ENCODE data around the gene GP1BA. TPM values are rescaled to one million over a fixed set of nuclear protein-coding genes. Genes with fewer than 3 reads are reported as not detected.

GP1BA gene
- total RNA-seq, 2 donors from 2014 or later = 0.11 TPM; not detected in 1

DNA sequence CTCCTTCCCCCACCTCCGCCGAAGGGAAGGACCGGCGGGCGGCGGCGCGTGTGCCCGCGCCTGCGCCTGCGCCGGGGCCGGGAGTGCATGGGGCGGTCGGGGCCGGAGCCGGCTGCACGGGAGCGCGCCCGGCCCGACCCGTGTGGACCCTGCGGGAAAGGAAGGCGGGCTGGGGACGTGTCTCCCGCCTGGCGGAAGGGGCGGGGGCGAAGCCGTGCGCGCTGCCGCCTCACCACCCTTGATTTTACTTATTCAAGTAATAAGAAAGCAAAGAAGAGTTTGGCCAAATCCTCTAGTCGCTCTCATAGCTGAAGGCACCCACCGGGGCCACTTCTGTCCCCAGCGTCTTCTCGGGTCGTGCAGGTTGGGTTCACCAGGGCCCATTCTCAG lies 16.8 kb downstream of the GP1BA start:
- peaks cover 27% of the 10 kb centered on the region for H3K4me1 Mint-ChIP-seq
- H3K27me3 Mint-ChIP-seq = no peaks in the 10 kb centered on the region
- ATAC-seq (replicated peaks) = peak; percentile 46
- H3K9me3 Mint-ChIP-seq = no peaks in the 10 kb centered on the region
- peak overlapping the region; percentile 91 for H3K4me3 Mint-ChIP-seq
- peak overlapping the region; percentile 97 for H3K27ac Mint-ChIP-seq
- peaks cover 45% of the 10 kb centered on the region for H3K36me3 Mint-ChIP-seq (ENCODE audit: low read depth)

DNA sequence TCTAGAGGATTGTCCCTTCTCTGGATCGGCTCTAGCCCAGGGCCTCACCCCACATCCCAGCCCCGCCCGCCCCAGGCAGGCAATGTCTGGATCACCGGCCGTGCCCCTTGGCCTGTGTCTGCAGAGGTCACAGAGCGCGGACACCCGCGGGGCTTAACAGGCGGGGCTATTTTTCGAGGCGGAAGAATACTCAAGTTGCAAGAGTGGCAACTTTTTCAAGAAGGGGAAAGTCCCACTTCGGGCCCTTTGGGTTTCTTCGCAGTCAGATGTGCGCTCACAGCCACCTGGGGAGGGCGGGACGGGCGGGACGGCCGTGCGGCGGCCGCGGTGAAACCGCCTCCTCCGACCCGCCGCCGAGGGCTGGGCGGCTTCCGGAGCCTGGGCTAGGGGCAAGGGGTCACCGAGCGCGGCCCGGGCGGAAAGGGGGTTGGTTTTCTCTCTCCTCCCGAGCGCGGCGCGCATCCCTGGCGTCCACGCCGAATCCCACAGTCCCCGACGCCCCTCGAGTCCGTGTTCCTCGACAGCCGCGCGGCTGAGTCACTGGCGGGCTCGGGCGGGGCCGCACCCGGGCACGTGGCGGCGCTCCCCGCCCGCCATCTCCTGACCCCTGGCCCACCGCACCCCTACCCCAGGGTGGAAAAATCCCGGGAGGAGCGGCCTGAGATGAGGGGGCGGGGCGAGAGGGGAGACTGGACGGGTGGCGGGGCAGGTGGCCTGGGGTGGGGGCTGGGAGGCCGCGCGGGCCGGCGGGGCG lies 17.4 kb downstream of the GP1BA start:
- Mint-ChIP-seq H3K9me3 (no peaks in the 10 kb centered on the region), H3K27me3 (no peaks in the 10 kb centered on the region), H3K27ac (peak overlapping the region; percentile 97), H3K4me3 (peak overlapping the region; percentile 91), H3K4me1 (peaks cover 21% of the 10 kb centered on the region), H3K36me3 (ENCODE audit: low read depth) (peaks cover 39% of the 10 kb centered on the region)
- ATAC-seq (replicated peaks) = peak; percentile 45

DNA sequence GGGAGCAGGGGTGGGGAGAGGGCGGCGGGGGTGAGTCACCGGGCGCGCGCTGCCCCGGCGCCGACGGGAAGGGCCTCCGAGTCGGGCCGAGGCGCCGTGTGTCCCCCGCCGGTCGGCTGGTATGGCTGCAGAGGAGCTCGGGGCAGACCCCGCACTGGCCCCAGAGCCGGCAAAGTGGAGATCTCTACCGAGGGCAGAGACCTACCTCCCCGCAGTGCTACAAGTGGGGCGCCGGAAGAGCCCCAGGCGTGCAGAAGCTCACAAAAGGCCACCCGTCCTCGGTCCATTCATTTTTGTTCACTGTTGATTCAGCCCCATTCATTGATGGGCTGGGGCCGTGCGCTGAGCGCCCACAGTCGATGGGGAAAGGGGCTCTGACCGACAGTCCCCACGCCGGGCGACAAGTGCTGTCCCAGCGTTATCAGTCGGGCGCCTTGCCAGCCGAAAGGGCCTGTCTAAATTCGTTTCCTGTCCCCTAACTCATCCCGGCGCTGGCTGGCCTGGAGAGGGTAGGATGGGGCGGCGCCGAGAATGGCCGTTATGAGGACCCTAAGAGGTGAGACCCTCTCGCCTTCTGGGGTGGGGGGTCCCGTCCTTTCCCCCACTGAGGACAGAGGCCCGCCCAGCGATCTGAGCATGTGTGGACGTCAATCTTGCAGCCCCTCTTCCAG lies 18.1 kb downstream of the GP1BA start:
- Mint-ChIP-seq H3K9me3 (no peaks in the 10 kb centered on the region), H3K27me3 (no peaks in the 10 kb centered on the region), H3K4me3 (peak overlapping the region; percentile 88), H3K27ac (peak overlapping the region; percentile 90), H3K4me1 (peaks cover 14% of the 10 kb centered on the region), H3K36me3 (ENCODE audit: low read depth) (peaks cover 32% of the 10 kb centered on the region)
- ATAC-seq (replicated peaks) = peak; percentile 27

DNA sequence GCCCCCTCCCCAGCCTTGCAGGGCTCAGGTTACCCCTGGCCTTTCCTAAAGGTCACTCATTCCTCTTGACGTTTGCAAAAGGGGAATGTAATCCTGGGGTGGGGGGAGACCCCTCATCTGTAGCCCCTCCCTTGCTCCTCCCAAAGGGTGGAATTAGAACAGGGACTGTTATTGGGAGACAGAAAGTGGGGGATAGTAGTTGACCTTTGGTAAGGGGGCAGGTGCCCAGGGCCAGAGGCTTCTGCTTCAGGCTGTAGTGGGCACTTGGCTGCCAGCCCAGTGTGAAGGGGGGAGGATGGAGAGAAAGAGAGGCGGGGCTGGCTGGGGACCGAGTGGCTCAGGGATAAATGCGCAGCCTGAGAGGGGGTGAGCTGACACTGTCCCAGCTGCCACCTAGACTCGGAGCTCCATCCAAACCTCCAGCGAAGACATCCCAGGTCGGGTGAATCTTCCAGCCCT lies 18.7 kb downstream of the GP1BA start, which contains the start of gene ENO3:
Gene ENO3 (plus strand): TSS at position 374 of the 459 bp plus-strand sequence. CDS start 711 bp downstream, outside the sequence.
- Mint-ChIP-seq H3K4me3 (peak within 1 kb of the TSS; percentile 88), H3K4me1 (peaks cover 10% of the 10 kb centered on the region), H3K27me3 (no peaks in the 10 kb centered on the region), H3K27ac (peak within 1 kb of the TSS; percentile 90), H3K9me3 (no peaks in the 10 kb centered on the region), H3K36me3 (ENCODE audit: low read depth) (peaks cover 26% of the 10 kb centered on the region)
- ATAC-seq (replicated peaks) = no peak

DNA sequence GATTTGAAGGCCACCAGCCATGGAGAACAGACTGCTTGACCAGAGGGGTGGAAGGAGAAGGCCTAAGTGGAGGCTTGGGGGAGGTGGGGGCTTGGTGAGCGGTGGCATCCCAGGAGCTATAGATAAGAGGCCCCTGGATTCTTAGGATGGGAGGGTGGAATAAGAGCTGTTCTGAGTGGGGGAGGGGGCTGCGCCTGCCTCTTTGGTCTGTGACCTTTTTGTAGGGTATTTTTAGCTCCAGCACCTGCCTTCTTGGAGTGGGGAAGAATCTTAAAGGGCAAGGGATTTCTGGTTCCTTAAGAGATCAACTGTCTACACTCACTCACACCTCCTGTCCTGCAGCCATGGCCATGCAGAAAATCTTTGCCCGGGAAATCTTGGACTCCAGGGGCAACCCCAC lies 19.4 kb downstream of the GP1BA start:
- no peaks in the 10 kb centered on the region for H3K27me3 Mint-ChIP-seq
- peaks cover 19% of the 10 kb centered on the region for H3K36me3 Mint-ChIP-seq (ENCODE audit: low read depth)
- H3K4me3 Mint-ChIP-seq = peak overlapping the region; percentile 88
- peak overlapping the region; percentile 90 for H3K27ac Mint-ChIP-seq
- no peaks in the 10 kb centered on the region for H3K9me3 Mint-ChIP-seq
- ATAC-seq (replicated peaks) = no peak
- peaks cover 17% of the 10 kb centered on the region for H3K4me1 Mint-ChIP-seq

DNA sequence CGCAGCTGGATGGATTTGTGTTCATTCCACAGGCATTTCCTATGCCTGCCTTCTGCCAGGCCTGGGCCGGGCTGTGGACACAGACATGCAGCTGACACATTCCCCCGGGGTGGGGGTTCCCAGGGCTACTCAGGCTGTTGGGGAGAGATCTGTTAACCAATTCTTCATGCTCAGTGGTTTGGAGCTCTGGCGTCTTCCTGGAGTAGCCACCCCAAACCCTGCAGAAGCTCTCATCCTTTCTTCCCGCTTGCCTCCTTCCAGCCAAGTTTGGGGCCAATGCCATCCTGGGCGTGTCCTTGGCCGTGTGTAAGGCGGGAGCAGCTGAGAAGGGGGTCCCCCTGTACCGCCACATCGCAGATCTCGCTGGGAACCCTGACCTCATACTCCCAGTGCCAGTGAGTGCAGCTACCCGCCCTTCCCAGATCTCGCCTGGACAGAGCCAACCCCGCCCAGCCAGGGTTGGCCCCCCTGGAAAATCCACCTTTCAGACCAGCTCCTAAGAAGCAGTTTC lies 21.4 kb downstream of the GP1BA start:
- H3K27ac Mint-ChIP-seq = no peak overlapping the region
- H3K36me3 Mint-ChIP-seq (ENCODE audit: low read depth) = peaks cover 9% of the 10 kb centered on the region
- ATAC-seq (replicated peaks) = no peak
- no peak overlapping the region for H3K4me3 Mint-ChIP-seq
- no peaks in the 10 kb centered on the region for H3K27me3 Mint-ChIP-seq
- no peaks in the 10 kb centered on the region for H3K9me3 Mint-ChIP-seq
- H3K4me1 Mint-ChIP-seq = peaks cover 17% of the 10 kb centered on the region

DNA sequence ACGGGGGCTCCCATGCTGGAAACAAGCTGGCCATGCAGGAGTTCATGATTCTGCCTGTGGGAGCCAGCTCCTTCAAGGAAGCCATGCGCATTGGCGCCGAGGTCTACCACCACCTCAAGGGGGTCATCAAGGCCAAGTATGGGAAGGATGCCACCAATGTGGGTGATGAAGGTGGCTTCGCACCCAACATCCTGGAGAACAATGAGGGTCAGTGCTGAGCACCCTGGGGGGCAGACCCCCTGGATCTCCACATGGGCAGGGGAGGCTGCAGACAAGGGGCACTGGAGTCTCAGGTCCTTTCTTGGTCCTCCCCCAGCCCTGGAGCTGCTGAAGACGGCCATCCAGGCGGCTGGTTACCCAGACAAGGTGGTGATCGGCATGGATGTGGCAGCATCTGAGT lies 23.0 kb downstream of the GP1BA start:
- Mint-ChIP-seq H3K27me3 (no peaks in the 10 kb centered on the region), H3K27ac (no peak overlapping the region), H3K9me3 (no peaks in the 10 kb centered on the region), H3K36me3 (ENCODE audit: low read depth) (peaks cover 17% of the 10 kb centered on the region), H3K4me3 (no peak overlapping the region), H3K4me1 (peaks cover 17% of the 10 kb centered on the region)
- ATAC-seq (replicated peaks) = no peak

DNA sequence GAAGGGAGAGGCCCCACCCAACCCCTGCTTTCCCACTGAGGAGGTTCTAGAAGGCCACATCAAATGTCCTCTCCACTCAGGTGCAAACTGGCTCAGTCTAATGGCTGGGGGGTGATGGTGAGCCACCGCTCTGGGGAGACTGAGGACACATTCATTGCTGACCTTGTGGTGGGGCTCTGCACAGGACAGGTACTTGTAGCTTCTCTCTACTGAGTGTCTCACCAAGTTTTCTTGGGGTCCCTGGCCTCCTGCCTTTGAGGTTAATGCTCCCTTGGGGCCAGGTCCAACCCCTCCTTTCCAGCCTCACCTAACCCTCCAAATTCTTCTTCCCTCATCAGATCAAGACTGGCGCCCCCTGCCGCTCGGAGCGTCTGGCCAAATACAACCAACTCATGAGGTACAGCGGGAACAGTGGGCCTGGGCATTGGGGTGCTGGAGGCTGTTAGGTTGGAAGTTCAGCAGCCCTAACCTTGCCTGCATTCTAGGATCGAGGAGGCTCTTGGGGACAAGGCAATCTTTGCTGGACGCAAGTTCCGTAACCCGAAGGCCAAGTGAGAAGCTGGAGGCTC lies 24.5 kb downstream of the GP1BA start:
- peaks cover 28% of the 10 kb centered on the region for H3K36me3 Mint-ChIP-seq (ENCODE audit: low read depth)
- peak overlapping the region; percentile 31 for H3K27ac Mint-ChIP-seq
- ATAC-seq (replicated peaks) = no peak
- no peaks in the 10 kb centered on the region for H3K27me3 Mint-ChIP-seq
- no peaks in the 10 kb centered on the region for H3K9me3 Mint-ChIP-seq
- H3K4me1 Mint-ChIP-seq = peaks cover 14% of the 10 kb centered on the region
- no peak overlapping the region for H3K4me3 Mint-ChIP-seq

DNA sequence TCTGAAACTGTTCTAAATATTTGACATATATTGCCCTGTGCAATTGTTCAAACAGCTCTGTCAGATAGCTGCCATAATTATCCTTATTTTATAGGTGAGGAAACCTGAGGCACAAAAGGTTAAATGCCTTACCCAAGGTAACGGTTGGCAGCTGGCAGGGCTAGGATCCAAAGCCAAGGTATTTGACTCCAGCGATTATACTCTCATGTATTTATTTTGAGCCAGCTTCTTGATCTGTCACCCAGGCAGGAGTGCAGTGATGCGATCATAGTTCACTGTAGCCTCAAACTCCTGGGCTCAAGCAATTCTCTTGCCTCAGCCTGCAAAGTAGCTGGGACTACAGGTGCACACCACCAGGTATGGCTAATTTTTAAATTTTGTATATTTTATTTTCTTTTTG lies 26.0 kb downstream of the GP1BA start:
- ATAC-seq (replicated peaks) = no peak
- Mint-ChIP-seq H3K36me3 (ENCODE audit: low read depth) (peaks cover 28% of the 10 kb centered on the region), H3K27ac (no peak overlapping the region)

DNA sequence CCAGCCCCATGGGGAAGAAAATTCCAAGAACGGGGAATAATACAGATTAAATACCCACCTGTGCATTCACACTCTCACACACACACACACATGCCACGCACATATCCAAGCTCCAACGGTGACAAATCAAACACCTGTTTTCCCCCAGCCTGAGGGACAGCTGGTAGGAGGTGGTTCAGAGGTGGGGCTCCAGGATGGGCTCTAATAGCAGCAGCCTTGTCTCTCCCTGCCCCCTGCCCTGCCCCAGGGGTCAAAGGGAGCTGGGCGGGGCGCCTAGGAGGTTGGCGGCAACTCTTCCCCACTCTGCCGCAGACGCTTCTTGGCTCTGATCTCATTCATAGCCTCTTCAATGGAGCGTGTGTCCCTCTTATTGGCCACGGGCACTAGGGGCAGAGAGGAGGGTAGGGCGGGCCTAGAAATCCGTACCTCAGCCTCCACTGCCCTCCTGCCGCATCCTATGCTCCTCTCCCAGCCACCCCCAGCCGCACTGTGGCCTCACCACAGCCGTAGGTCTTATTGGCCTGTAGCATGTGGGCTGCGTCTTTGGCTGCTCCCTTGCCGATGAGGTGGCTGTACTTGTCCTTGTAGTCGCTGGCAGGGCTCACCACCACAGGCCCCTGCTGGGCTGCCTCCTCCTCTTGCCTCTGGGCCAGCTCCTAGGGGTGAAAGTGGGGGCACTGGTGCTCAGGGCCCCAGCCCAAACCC lies 27.3 kb downstream of the GP1BA start:
- Mint-ChIP-seq H3K9me3 (no peaks in the 10 kb centered on the region), H3K4me1 (peaks cover 14% of the 10 kb centered on the region), H3K27ac (no peak overlapping the region), H3K27me3 (no peaks in the 10 kb centered on the region), H3K4me3 (no peak overlapping the region), H3K36me3 (ENCODE audit: low read depth) (peaks cover 34% of the 10 kb centered on the region)
- no peak for ATAC-seq (replicated peaks)

More for the DNA sequence above, 26.0 kb downstream of the GP1BA start:
- Mint-ChIP-seq H3K4me3 (no peak overlapping the region), H3K4me1 (peaks cover 14% of the 10 kb centered on the region), H3K9me3 (no peaks in the 10 kb centered on the region), H3K27me3 (no peaks in the 10 kb centered on the region)

DNA sequence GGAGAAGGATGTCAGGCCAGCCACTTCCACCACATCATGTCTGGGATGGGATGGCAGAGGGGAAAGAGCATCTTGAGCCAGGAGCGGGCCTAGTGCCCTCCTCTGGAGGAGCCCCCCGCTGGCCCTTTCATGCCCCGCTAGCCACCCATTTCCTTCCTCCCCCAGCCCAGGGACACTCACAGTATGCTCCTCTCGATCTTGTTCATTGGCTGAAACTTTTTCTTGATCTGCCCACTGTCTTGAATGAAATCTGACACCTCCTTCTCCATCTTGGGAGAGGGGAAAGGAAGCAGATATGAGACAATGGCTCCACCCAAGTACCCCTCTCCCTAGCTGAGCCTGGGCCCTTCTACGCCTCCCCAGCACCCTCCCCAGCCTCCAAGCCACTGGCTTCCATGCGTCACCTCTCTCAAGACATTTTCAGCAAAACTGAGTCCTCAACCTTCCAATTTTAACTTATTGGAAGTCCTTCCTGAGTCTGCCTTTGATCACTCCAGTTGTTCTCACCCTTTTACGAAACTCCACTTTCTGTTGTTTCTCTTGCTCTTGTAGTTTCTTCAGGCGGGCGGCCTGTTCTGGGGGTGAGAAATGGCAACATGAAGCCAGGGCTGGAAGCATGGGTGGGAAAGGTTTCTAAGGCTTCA lies 28.3 kb downstream of the GP1BA start:
- peaks cover 18% of the 10 kb centered on the region for H3K4me1 Mint-ChIP-seq
- peak overlapping the region; percentile 25 for H3K27ac Mint-ChIP-seq
- H3K36me3 Mint-ChIP-seq (ENCODE audit: low read depth) = peaks cover 34% of the 10 kb centered on the region
- no peak for ATAC-seq (replicated peaks)
- H3K9me3 Mint-ChIP-seq = no peaks in the 10 kb centered on the region
- no peaks in the 10 kb centered on the region for H3K27me3 Mint-ChIP-seq
- no peak overlapping the region for H3K4me3 Mint-ChIP-seq

DNA sequence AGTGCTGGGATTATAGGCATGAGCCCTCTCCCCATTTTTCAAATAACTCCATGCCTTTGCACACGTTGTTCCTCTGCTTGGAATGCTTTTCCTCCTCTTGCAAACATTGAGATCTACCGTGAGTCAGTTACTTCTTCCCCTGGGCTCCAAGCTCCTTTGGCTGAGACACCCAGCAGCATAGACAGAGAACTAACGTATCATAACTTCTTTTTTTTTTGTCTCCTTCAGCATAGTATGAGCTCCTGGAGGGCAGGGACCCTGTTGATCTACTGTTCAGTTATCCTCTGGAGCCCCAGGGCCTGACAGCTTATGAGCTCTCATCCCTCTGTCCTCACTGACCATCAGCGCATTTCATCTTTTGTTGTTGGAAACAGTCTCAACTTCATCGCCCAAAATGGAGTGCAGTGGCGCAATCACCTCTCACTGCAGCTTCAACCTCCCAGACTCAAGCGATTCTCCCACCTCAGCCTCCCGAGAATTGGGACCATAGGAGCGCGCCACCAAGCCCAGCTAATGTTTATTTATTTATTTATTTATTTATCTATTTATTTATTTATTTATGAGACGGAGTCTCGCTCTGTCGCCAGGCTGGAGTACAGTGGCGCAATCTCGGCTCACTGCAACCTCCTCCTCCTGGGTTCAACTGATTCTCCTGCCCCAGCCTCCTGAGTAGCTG lies 33.4 kb downstream of the GP1BA start:
- H3K4me1 Mint-ChIP-seq = peaks cover 29% of the 10 kb centered on the region

DNA sequence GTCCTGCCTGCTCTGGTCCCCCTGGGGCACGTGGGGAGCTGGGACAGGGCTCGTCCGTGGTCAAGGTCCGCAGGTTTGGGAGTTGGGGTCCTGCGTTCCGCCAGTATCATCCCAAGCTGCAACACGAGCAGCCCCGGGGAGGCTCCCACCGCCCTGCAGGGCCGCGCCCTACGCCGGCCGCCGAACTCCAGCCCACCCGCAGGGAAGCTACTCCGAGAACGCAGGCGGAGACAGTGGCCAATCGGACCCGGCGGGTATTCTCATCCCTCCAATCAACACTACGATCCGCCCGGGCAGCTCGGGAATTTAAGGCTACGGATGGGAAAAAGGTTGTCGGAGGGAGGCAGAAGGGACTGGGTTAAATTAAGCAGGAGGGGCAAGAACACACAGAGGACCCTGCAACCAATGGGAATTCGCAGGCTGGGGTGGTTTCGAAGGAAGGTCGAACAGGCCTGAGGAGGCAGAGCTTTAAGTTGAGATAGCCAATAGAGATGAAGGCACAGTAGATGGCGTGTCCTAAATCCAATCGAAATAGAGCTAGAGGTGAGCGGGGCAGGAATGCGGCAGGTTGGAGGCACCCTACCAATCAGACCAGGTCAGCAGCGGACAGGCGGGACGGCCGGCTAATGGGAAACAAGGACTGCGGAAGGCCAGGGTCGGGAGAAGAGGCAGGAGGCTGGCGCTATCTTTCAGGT lies 34.9 kb downstream of the GP1BA start:
- no peaks in the 10 kb centered on the region for H3K27me3 Mint-ChIP-seq
- peaks cover 6% of the 10 kb centered on the region for H3K36me3 Mint-ChIP-seq (ENCODE audit: low read depth)
- ATAC-seq (replicated peaks) = peak; percentile 80
- H3K27ac Mint-ChIP-seq = no peak overlapping the region
- H3K9me3 Mint-ChIP-seq = peaks cover 4% of the 10 kb centered on the region
- H3K4me1 Mint-ChIP-seq = peaks cover 33% of the 10 kb centered on the region
- no peak overlapping the region for H3K4me3 Mint-ChIP-seq

More for the DNA sequence above, 33.4 kb downstream of the GP1BA start:
- Mint-ChIP-seq H3K36me3 (ENCODE audit: low read depth) (peaks cover 13% of the 10 kb centered on the region), H3K9me3 (peaks cover 4% of the 10 kb centered on the region), H3K27me3 (no peaks in the 10 kb centered on the region), H3K27ac (peak overlapping the region; percentile 28), H3K4me3 (peak overlapping the region; percentile 18)
- ATAC-seq (replicated peaks) = no peak
